Hair follicle dermal papilla cell (primary cell): ENCODE measurements around the gene IRAK1. TPM values are rescaled to one million over a fixed set of nuclear protein-coding genes. Genes with fewer than 3 reads are reported as not detected.

Experiments used
- small RNA-seq: library from RNA; depleted of rRNA; stranded (forward); fragments of <200 nt; gene quantifications from one replicate; pipeline ENCODE3, GENCODE V24; 2012
- total RNA-seq: library from RNA; depleted of rRNA; stranded (reverse); fragments of >200 nt; gene quantifications from 2 replicates; pipeline ENCODE4 v1.2.3, GENCODE V29; 2012

The IRAK1 gene
- total RNA-seq, result 89.9 and 94.7 TPM in 2 replicates

DNA sequence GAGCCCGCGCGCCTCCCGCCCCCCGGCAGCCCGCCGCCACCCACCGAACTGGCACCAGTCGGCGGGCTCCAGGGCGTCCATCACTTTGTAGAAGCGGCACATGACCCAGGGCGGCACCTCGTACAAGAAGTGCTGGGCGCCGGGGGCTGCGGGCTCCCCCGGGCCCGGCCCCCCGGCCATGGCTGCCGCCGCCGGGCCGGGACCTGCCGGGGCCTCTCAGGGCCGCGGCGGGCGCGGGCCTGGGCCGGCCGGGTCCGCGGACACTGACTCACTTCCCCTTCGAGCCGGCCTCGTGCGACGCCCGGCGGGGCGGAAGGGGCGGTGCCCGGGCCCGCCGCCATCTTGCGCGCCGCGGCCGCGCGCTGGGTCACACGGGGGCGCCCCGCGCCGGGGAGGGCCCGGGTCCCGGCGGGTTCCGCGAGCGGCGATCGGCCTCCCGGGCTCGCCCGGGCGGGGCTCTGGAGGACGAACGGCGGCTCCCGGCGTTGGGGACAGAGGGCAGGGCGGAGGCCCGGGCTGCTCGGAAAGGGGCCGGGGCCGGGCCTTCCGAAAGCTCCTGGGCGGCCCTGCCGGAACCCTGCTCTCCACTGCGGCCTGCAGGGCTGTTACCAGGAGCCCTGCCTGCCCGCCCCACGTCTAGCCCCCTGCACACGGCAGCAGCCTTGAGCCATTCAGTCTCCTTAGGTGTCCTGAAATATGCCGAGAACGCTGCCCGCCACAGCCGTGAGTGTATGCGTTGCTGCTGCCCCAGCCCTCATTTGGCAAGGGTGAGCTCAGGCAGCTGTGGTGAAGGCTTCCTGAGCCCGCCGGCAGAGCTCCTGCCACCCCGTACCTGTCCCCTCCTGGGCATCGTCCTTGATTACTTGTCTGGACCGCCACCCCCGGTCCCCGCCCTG is at the start of gene IRAK1:
Gene IRAK1, minus strand, starts transcription at position 270 of the 896 bp plus-strand sequence. Its CDS starts 90 bp downstream, at position 180.

DNA sequence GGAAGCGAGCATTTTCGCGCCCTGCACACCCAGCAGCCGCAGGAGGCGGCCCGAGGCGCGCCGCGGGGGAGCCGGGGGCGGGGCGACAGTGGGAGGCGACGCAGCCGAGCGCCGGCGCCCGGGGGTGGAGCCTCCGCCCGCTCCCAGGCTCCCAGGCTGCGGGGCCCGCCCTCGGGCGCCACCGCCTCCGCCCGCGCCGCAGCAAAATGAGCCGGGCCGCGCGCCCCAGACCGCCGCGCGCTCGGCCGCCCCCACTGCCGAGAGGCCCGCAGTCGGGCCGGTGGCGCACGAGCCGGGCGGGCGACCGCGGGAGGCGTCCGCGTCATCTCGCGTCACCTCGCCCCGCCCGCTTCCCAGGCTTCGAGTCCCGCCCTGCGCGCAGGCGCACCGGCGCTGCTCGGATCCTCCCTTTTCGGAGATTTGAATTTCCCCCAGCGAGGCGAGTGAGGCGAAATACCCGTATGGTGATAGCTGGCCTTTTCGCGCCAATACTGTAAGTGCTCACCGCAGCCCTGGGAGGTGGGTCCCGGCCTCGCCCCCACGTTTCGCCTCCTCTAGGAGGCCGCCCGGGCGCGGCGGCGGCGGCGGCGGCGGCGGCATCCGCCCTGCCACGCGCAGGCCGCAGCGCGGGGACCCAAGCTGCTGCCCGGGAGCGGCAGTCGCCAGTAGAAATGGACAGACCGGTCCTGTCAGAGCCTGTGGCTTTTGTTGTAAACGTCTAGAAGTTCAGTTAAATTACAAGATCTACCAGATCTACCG is 47.2 kb downstream of the IRAK1 start, which contains the start of gene TMEM187:
Gene TMEM187, plus strand, starts transcription at position 387 of the 759 bp plus-strand sequence. CDS start 9,309 bp downstream, outside the sequence.

DNA sequence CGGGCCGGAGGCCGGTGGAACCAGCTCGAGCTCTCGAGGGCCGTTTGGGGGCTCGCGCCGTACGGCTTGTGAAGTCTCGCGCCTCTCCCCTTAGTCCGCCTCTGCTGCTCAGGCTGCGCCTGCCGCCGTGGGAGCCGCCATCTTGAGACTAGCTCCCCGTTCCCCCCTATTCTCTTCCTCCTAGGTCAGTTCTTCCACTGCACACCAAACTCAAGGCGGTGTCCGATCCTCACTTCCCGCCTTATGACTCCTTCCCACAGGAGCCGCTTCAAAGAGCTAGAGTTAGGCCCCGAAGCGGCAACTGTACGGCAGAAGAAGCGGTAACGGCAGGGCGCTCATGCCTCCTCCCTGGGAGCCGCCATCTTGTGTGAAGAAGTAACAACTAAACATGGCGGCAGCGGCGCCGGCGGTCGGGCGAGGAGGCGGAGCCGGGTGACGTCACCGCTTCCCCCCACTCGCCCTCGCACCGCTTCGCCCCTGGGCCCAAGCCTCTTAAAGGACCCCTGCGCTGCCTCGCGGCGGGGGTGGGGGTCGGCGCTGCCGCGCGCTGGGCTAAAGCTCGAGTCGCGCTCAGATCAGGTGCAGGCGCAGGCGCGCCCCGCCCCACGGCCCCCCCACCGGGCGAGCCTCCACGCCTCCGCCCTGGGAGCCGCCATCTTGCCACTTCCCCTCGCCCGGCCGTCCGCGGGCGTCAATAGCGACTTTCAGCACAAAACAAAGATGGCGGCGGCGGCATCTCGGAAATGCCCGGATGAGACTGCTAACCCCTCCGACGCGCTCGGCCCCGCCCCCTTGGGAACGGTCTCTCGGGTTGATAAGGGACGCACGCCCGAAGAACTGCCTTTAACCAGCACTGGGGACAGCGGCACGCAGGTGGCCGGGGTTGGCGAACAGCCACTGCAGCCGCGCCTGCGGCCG is 48.0 kb downstream of the IRAK1 start, which contains the start of gene HCFC1:
Gene HCFC1, minus strand, starts transcription at position 369 of the 918 bp plus-strand sequence. CDS start 978 bp downstream, outside the sequence.

Small RNA genes within 50 kb of the gene (small RNA-seq; reads per million reads assigned to genes)
- gene MIR3202-1, result not detected

Other genes starting within 250 kb of the IRAK1 start
- 0.16 and 0.61 TPM in 2 replicates for gene SRPK3, start 238.9 kb downstream of the IRAK1 start, total RNA-seq
- gene IDH3G, start 225.5 kb downstream of the IRAK1 start, total RNA-seq, result 60.8 and 69.9 TPM in 2 replicates
- 121 and 143 TPM in 2 replicates for gene SSR4, start 225.2 kb downstream of the IRAK1 start, total RNA-seq
- 1.6 and 1.8 TPM in 2 replicates for gene PDZD4, start 189.4 kb downstream of the IRAK1 start, total RNA-seq
- gene L1CAM, start 133.7 kb downstream of the IRAK1 start, total RNA-seq, result 47.4 and 72.6 TPM in 2 replicates
- not detected in 2 replicates for gene AVPR2, start 115.2 kb downstream of the IRAK1 start, total RNA-seq
- 3.0 and 6.8 TPM in 2 replicates for gene ARHGAP4, start 93.6 kb downstream of the IRAK1 start, total RNA-seq
- gene NAA10, start 84.9 kb downstream of the IRAK1 start, total RNA-seq, result 55.9 and 63.4 TPM in 2 replicates
- 5.5 and 6.2 TPM in 2 replicates for gene RENBP, start 75.3 kb downstream of the IRAK1 start, total RNA-seq
- gene HCFC1, start 48.1 kb downstream of the IRAK1 start, total RNA-seq, result 32.9 and 33.0 TPM in 2 replicates
- gene TMEM187, start 47.1 kb downstream of the IRAK1 start, total RNA-seq, result 7.0 and 7.3 TPM in 2 replicates
- 40.7 TPM in 2 replicates for gene MECP2, start 77.8 kb upstream of the IRAK1 start, total RNA-seq
- gene OPN1LW, start 124.3 kb upstream of the IRAK1 start, total RNA-seq, result not detected in 2 replicates
- gene OPN1MW, start 162.7 kb upstream of the IRAK1 start, total RNA-seq, result not detected in 2 replicates
- not detected in 2 replicates for gene OPN1MW2, start 199.9 kb upstream of the IRAK1 start, total RNA-seq
- gene OPN1MW3, start 237.7 kb upstream of the IRAK1 start, total RNA-seq, result not detected in 2 replicates